CD4-positive, alpha-beta T cell treated with Interleukin-4 for 1 hour (primary cell): ENCODE results near the gene VPS35L.

Experiments used
- DNase-seq, 2 donors: peaks; one replicate each; pipeline ENCODE4 v3.0.0-alpha.2; 2020 to 2022

Gene VPS35L, protein sequence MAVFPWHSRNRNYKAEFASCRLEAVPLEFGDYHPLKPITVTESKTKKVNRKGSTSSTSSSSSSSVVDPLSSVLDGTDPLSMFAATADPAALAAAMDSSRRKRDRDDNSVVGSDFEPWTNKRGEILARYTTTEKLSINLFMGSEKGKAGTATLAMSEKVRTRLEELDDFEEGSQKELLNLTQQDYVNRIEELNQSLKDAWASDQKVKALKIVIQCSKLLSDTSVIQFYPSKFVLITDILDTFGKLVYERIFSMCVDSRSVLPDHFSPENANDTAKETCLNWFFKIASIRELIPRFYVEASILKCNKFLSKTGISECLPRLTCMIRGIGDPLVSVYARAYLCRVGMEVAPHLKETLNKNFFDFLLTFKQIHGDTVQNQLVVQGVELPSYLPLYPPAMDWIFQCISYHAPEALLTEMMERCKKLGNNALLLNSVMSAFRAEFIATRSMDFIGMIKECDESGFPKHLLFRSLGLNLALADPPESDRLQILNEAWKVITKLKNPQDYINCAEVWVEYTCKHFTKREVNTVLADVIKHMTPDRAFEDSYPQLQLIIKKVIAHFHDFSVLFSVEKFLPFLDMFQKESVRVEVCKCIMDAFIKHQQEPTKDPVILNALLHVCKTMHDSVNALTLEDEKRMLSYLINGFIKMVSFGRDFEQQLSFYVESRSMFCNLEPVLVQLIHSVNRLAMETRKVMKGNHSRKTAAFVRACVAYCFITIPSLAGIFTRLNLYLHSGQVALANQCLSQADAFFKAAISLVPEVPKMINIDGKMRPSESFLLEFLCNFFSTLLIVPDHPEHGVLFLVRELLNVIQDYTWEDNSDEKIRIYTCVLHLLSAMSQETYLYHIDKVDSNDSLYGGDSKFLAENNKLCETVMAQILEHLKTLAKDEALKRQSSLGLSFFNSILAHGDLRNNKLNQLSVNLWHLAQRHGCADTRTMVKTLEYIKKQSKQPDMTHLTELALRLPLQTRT

DNA sequence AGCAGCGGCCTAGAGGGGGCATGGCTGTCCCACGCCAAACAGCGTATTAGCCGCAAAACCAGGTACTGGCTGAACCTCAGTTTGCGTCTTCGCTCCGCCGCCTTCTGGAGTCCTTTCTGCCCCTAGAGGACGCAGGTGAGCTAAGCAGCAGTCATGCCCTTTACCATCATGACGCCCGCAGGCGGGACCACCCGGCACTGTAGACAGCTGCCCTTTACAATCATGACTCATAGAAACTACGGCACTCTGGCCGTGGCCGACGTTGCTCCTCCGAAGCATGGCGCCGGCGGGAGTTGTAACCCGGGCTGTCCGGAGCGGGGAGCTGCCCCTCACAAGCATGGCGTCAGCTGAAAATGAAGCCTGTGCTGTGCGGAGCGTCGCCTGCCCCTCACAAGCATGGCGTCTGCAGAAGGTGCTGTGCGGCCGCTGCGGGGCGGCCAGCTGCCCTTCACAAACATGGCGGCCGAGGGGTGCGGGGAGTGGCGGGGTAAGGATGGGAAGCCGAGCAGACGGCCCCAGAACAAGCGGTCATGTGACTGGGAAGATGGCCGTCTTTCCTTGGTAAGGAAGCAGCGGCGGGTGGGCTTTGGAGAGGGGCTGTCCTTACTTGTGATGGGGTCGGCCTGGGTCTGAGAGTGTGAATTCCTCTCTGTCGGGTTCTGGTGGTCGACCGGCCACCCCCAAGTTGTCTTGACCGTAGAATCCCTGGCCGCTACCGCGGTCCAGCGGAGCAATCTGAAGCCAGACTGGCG is at the start of gene VPS35L:
Gene VPS35L (plus strand): TSS at position 518 of the 752 bp plus-strand sequence. CDS start 27 bp downstream, at position 545.
- peak; percentile 98 for DNase-seq

DNA sequence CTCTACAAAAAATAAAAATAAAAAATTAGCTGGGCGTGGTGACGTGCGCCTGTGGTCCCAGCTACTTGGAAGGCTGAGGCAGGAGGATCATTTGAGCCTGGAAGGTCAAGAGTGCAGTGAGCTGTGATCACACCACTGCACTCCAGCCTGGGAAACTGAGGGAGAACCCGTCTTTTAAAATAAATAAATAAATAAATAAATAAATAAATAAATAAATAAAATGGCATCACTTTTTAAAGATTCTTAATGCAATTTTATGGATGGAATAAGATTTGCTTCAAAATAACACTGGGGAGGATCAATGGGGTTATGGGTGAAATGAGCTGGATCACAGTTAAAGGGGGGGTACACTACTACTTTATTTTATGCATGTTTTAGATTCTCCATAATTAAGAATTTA is 48.5 kb upstream of the VPS35L start:
- DNase-seq: no peak

DNA sequence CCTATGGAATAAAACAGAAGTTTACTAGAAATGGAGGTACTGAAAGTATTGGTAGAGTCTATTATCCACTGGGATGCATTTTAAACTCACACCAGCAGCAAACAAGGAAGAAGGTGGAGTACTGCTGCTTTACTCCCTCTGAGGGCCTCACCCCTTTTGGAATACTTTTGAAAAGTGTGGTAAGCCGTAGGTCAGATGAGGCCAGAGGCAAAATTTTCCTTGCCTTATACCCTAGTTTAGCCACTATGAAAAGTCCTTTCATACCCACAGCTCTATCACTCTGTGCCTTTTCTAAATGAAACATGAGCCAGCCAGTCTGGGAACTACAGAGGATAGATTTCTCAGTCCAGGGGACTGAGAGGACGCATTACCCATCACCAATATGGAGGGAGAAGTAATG is 47.6 kb upstream of the VPS35L start:
- DNase-seq: no peak

DNA sequence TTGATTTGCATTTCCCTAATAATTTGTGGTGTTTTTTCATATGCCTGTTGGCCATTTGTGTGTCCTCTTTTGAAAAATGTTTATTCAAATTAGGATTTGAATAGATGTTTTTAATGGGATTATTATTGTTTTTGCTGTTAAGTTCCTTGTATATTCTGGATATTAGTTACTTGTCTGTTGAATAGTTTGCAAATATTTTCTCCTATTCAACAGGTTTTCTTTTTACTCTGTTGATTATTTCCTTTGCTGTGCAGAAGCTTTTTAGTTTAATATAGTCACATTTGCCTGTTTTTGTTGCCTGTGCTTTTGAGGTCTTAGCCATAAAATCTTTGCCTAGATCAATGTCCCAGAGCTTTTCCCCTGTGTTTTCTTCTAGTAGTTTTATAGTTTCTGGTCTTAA is 43.2 kb upstream of the VPS35L start:
- no peak for DNase-seq

DNA sequence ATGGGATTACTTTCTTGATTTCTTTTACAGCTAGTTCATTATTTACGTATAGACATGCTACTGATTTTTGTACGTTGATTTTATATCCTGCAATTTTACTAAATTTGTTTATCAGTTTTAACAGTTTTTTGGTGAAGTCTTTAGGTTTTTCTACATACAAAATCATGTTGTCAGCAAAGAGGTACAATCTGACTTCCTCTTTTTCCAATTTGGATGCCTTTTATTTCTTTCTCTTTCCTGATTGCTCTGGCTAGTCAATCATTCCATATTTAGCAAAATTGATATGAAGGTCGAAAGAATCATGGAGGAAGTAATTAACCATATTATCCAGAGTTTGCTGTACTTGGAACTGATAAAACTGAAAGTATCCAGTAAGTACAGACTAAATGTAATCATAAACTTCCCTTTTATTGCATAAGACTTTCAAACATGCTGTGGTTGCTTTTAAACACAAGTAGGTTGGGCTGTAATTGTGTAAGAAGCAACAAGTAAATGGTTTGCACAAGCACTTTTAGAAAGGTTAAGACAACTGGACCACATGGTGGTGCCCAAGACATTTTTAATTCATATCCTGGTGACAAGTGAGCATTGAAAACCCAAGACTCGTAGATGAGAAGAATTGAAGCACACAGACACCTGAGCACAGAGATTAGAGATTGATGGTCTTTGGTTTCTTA is 42.0 kb upstream of the VPS35L start:
- DNase-seq: peak in 1 of 2 donors; percentile 2

DNA sequence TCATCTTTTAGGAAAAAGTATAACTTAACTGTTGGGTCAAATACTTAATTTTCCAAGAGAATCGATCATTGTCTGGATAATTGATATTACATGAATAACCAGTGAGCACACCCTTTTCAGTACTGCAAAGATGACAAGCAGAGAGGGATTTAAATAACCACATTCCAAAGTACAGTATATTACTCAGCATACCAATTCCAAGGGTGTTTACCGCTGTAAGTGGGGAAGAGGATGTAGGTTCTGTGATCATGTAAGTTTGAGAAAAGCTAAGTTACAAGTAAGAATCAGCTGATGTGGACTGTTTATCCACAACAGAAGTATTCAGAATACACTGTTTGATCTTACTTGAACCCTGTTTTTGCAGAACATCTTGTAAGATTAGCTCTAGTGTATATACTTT is 39.7 kb upstream of the VPS35L start:
- no peak for DNase-seq

DNA sequence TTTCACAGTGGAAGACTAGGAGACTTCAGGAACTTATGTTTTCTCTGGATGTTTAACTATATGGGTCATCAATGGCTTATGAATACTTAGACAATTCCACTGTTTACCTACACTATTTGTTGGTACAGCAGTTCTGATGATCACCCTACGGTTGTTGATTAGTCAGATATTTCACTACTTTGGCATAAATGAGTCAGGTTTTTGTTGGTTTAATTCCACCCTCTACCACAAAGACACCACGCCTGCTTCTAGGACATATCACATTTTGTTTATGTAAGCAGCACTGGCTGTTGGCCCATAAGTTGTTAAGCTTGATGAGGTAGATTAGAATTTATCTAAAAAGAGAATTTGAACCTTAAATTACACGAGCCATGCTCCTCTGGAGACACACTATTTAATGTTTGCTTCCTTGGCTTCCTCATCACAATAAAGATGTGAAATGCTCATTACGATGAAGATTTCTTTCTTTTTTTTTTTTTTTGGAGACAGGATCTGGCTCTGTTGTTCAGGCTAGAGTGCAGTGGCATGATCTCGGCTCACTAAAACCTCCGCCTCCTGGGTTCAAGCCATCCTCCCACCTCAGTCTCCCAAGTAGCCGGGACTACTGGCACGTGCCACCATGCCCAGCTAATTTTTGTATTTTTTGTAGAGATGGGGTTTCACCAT is 37.9 kb upstream of the VPS35L start:
- DNase-seq: no peak

DNA sequence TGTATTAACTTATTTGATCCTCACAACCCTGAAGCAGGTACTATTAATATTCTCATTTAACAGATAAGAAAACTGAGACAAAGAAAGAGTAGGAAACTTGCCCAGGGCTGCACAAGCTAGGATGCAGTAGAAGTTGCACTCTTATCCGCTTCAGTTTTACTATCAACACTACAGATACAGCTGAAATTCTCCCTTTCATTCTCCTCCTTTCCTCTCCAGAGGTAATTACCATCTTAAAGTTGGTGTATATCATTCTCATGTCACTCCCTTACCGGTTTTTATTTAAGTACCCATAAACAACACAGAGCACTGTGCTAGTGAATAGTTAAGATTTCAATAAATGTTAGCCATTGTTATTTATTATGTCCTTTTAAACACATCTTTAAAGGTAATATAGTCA is 37.1 kb upstream of the VPS35L start:
- no peak for DNase-seq

DNA sequence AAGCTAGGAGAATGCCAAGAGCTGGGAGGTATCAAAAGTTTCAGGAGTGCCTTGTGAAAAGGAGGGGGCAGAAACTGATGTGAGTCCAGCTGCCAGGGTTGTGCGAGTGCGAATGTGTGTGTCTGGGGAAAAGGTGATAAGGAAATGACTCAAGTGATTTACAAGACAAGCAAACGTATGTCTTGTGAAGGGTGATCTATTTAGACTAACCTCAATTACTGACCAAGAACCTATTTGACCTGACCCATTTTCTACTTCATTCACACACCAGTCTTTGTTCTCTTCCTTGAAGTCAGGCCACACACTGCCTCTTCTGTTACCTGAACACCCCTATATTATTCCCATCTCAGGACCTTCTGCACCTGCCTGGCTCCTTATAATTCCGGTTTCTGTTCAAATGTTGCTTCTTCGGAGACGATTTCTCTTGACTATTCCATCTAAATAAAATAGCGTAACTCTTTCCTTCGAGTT is 34.6 kb upstream of the VPS35L start:
- peak in 1 of 2 donors; percentile 18 for DNase-seq

DNA sequence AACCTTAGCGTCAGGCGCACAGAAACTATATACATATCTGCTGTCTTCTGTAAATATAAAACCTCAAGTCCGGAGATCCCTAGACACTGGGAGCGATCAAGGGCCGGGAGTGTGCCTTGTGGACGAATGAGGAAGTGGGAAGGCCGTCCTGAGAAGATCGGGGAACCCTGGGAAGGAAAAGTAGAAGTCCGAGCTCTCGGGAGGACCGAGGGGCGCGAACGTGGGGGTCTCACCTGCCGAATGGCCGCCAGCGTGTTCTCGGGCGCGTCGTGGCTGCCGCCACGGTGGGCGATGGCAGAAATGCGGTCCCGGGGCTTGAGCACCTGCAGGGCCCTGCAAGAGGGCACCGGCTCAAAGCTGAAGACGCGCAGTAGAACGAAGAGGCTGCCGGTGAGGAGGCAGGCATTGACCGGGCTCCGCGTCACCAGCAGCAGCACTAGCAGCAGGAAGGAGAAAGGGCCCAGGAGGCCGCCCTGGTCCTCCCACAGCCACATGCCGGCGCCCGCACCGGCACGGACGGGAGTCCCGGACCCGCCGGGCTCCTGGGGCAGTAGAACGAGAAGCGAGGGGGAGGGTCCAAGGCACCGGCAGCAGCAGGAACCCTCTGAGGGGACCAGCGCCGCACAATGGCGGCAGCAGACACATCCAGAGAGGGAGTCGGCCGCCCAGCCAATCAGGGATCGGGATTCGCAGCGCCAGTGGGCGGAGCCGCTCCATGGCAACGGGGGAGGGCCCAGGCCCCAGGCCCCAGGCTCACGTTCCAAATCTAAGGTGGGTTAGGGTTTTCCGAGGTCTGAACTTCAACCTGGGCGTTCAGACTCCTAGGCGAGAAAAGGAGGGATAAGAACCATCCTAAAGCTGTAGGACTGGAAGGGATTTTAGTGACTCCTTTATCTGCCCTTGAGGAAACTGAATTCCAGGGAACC is 33.8 kb upstream of the VPS35L start, which contains the start of gene GDE1:
Gene GDE1 (minus strand): TSS at position 628 of the 926 bp plus-strand sequence. CDS start 134 bp downstream, at position 494.
- peak; percentile 93 to 94 for DNase-seq

DNA sequence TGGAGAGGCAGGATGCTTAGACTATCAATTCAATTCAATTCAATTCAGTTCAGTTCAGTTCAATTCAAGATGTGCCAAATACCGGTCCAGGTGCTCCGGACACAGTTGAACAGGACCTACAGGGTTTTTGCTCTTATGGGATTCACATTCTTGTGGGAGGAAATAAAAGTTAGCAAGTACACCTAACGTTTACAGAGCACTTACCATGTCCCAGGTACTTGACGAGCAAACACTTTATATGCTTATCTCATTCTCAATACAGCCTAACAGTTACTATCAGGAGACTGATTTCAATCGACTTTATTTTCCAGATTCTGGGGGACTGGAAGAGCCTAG is 33.1 kb upstream of the VPS35L start:
- no peak for DNase-seq

DNA sequence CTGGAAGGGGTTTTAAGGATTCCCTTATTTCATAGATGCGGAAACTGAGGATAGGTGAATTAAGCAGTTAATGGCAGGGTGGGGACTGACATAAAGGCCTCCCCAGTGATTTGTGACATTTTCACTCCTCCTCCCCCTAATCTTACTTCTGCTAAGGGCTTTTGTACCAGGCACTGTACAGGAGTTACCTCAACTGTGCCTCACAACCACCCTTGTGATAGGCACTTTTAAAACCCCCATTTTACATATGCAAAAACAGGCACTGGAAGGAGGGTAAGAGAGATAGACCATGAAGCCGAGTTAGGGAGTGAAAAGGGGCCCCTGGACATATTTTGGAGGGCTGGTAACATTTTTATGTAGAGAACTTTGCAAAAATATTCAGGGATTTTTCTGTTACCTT is 32.7 kb upstream of the VPS35L start:
- DNase-seq: no peak

DNA sequence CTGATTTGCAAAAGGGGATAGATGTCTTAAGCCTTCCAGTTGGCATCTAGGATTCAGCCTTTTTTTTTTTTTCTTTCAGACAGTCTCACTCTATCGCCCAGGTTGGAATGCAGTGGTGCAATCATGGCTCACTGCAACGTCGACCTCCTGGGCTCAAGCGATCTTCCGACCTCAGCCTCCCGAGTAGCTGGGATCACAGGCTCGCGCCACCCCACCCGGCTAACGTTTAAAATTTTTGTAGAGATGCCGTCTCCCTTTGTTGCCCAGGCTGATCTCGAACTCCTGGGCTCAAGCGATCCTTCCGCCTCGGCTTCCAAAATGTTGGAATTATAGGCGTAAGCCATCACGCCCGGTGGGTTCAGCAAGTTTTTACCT is 32.3 kb upstream of the VPS35L start:
- no peak for DNase-seq

DNA sequence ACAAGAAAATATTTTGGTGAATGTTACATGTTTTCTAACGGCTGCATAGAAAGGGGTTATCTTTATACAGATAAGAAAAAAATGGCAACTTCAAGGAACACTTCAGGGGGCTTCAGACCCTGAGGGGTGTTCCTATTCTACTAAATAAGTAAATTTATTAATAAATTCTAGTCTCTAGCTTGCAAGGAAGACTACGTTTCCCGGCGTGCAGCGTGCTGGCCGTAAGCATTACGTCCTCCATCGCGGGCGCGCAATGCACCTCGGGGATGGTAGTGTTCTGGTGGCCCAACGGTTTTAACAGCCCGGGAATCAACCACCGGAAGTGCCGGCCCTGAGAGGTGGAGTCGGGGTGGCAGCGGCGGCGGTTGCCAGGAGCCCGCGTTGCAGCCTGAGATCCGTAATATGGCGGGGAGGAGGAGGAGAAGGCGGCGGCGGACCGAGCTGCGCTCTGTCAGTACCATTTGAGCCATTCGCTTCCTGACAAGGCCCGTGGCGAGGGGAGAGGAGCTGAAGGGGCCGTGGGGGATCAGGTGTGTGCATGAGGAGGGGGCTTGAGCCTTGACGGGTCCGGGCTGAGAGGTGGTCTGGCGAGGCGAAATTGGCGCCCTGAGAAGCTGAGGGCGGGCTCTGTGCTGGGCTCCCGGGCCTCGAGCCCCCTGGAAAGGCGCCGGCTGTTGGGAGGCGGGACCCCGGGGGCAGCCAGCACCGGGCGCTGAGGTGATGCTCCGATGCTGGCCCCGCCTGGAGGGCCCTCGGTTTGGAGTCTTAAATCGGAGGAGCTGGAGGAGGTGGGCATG is 31.7 kb upstream of the VPS35L start, which contains the start of gene CCP110:
Gene CCP110 (plus strand): TSS at position 384 of the 797 bp plus-strand sequence. CDS start 3,940 bp downstream, outside the sequence.
- peak; percentile 94 to 95 for DNase-seq

DNA sequence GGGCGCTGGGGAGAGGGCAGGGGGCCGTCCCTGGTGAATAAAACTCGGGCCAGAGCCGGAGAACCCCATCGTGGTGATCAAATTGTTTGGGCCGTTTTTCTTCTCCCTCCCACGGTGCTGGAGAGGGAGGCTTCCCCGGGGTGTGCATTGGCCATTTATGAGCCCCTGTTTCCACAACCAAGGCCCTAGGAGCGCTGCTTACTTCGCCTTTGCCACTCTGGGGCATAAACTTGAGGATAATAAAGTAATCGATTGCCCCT is 31.2 kb upstream of the VPS35L start:
- peak in 1 of 2 donors; percentile 1 for DNase-seq

DNA sequence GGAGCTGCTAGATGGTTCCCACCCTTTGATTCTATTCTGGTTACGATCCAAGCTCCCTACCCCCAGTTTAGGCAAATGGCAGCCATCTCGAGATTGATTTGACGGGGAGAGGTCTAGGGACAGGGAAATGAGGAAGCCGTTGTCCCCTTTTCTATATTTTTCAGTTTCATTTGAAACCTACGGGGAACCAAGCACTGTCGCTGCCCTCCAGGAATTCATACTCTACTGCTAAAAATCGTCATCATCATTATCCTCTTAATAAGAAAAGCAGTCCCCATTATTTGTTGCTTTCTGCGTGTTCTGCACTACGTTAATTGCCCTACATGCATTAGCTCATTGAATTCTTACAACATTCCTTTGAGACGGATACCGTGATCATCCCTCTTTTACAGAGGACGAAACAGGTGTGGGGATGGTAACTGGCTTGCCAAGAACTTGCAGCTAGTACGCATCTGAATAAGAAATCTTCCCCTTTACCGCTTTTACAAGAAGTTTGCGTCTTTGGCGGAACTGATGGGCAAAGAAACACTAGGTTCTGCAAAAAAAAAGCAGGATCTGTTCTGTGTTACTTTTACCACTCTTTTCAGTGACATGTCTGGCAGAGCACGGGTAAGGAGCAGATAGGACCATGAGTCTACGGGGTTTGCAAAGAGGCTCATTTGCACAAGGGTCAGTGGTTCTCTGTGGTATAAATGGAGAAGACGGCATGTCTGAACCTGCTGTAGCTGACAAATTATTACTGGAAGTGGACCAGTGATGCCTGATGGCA is 30.7 kb upstream of the VPS35L start:
- peak in 1 of 2 donors; percentile 12 for DNase-seq

DNA sequence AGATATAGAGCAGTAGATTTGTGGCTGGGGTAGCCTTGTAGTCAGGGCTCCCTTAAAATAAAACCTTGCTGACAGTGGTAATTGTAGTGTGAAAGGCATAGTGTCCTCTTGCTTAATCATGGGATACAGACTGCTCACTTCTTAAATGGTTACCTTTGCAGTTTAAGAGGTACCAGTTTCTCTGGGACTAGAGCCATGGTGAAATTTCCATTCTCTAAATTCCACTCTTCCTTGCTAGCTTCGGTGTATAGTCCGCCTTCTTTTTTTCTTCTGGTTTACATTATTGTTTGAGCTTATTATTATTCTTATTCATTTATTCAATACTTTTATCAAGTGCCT is 30.1 kb upstream of the VPS35L start:
- DNase-seq: no peak

DNA sequence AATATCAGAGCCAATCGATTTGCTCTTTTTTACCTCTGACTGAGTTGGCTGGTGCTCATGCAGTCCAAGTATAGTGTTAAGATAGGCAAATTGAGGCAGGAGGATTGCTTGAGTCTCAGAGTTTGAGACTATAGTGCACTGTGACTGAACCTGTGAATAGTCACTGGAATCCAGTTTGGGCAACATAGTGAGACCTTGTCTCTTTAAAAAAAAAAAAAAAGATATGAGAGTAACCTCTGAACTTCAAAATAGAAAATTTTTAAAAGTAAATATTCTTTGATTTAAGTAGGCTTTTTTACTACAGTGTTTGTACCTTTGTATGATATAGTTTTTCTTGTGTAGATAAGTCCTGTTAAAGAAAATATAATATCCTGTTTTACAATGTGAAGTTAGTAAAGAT is 28.3 kb upstream of the VPS35L start:
- no peak for DNase-seq

DNA sequence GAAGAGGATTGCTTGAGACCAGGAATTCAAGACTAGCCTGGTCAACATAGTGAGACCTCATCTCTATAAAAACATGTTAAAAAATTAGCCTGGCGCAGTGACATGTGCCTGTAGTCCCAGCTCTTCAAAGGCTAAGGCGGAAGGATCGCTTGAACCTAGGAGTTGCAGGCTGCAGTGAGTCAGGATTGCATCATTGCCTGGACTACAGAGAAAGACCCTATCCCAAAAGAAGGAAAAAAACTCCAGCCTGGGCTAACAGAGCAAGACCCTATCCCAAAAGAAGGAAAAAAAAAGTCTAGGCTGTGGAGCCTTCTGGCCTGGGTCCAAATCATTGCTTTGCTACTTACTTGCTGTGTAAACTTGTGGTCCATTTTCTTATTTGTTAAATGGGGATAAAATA is 26.8 kb upstream of the VPS35L start:
- DNase-seq: no peak
